SK-MEL-5 (cell line): ENCODE results near the gene FSTL5. TPM values are rescaled to one million over a fixed set of nuclear protein-coding genes. Genes with fewer than 3 reads are reported as not detected.
A peak's percentile ranks its signal among the peaks of the same experiment; 100 is the strongest.

Experiments
- DNase-seq: peaks from one replicate; pipeline ENCODE4 v3.0.0-alpha.2; 2016; ENCODE audit warnings: low read depth, low spot score
- in situ Hi-C: cut with HindIII; loops from 2 replicates; pipeline ENCODE4 v1.10.0; 2016; ENCODE audit warnings: low sequenced_read_pairs, high pct_unique_total_duplicates, low pct_unique_long_range_greater_than_20kb
- total RNA-seq: library from RNA; depleted of rRNA; stranded (reverse); fragments of >200 nt; shearing (Covaris generic); gene quantifications from 2 replicates; pipeline ENCODE4 v1.2.3, GENCODE V29; 2014

FSTL5 gene
- total RNA-seq, 1 experiment from 2014 or later, result 75.9 TPM

- DNase-seq, result peak; percentile 11
- in situ Hi-C loops, result no loop called here
Measured at GRCh38 chr4:161702287-161702686, 461.5 kb downstream of the FSTL5 start.

GRCh38 chr4:161696944-161697343, 466.9 kb downstream of the FSTL5 start:
- DNase-seq, result no peak
- in situ Hi-C loops, result no loop called here

DNA sequence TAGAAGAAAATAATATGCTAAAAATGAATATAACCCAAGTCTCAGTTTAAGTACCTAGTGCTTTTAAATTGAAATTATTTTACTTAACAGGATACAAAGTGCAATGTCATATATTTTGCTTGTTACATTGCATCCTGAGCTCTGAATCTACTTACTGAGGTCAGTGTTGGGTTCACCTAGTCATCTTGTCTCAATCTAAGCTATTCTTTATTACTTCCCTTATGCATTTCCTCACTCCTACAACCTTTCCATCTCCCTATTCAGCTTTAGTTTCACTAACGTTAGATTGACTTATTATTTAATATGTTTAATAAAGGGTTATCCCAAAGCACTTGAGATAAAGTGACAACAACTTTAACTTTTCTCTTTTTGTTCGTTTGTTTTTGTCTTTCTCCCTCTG, 483.7 kb downstream of the FSTL5 start:
- DNase-seq, result no peak
- in situ Hi-C loops, result no loop called here

- no peak for DNase-seq
- in situ Hi-C loops, result no loop called here
Measured at GRCh38 chr4:161664740-161665139, 499.1 kb downstream of the FSTL5 start.

DNA sequence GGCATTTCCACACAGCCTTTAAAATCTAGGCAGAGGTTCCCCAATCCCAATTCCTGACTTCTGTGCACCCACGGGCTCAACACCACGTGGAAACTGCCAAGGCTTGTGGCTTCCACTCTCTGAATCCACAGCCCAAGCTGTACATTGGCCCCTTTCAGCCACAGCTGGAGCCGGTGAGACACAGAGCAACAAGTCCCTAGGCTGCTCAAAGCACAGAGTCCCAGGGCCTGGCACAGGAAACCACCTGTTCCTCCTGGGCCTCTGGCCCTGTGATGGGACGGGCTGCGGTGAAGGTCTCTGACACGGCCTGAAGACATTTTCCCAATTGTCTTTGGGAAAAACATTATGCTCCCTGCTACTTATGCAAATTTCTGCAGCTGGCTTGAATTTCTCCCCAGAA, 500.0 kb downstream of the FSTL5 start:
- no peak for DNase-seq
- in situ Hi-C loops, result no loop called here

DNA sequence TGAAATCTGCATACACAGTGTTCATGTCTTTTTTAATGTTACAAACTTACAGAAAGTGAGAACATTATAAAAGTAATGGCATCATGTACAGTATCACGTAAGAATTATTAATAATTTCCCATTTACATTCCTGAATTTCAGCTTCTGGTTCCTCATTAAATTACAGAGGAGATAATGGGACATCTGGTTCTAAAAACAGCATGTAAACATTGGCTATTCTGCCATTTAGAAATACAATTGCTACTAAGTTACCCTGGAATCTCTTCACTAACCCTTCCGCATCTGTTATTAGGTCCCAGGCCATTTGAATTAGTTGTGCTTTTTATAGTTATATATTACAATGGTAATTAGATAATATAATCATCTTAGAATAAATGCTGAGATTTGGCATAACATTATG, 505.1 kb downstream of the FSTL5 start:
- DNase-seq, result no peak
- in situ Hi-C loops, result no loop called here

DNA sequence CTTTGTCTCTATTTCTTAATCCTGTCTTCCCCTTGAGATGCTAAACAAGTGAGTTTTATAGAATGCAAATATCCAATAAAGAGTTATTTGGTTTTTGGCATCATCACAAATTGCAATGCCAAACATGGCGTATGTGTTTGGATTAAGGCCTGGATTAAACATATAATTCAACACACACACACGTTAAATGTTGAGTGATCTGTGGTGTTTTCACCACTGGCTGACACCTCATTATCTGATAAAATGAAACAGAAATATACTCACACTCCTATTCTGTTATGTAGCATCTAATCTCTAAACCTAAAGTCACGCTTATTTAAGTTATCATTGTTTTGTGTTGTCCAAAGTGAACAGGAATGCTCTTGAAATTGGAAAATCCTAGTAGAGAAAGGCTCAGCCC, 506.2 kb downstream of the FSTL5 start:
- in situ Hi-C loops, result no loop called here
- DNase-seq, result no peak

- in situ Hi-C loops, result no loop called here
Measured at GRCh38 chr4:161656594-161656993, 507.2 kb downstream of the FSTL5 start.

DNA sequence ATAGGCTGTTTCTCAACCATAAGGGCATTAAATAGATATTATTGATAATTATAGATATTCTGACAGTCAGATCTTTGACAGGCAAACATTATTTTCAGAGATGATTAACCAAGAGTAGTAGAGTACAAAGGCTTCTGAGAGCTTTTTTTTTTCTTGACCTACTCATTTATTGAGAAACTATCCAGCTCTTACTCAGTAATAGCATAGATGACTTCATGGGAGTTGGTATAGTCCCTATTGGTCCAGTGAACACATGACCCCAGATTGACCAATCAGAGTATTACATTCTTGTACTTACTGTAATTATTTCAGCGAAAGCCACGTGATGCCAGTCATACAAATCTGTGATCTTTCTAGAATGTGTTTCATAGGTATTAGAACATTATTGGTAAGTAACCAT, 508.7 kb downstream of the FSTL5 start:
- in situ Hi-C loops, result no loop called here
- DNase-seq, result no peak

More at GRCh38 chr4:161656594-161656993, 507.2 kb downstream of the FSTL5 start:
- DNase-seq, result no peak

- no peak for DNase-seq
- in situ Hi-C loops, result no loop called here
Measured at GRCh38 chr4:161653697-161654096, 510.1 kb downstream of the FSTL5 start.

DNA sequence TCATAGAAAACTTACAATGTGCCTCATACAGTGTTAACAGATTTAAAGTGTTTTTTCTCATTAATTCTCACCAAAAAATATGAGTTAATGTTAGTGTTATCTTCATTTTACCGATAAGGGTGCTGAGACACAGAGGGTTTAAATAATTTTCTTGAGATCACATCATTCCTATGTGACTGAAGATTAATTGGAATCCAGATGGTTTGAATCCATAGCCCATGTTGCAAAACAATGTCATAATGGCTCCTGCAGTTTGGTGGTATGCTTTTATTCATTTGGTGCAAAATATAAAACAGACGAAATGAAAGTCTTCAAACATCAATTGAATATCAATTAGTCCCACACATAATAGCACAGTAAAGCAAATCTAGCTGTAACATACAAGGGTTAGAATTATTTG, 512.2 kb downstream of the FSTL5 start:
- in situ Hi-C loops, result no loop called here

GRCh38 chr4:161650812-161651211, 513.0 kb downstream of the FSTL5 start:
- DNase-seq, result no peak
- in situ Hi-C loops, result no loop called here

More for the DNA sequence above, 512.2 kb downstream of the FSTL5 start:
- DNase-seq, result no peak

DNA sequence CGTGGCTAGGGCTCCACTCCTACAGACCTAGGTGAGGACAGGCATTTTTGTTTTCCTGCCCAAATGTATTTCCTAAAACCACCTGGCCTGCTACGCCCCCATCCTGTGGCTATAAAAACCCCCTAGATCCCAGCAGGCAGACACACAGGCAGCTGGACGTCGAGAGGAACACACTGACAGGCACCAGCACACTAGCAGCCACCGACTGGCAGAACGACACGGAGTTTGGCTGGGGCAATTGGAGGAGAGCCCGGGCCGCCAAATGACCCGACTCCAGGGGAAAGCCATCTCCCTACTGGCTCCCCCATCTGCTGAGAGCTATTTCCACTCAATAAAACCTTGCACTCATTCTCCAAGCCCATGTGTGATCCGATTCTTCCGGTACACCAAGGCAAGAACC, 516.0 kb downstream of the FSTL5 start:
- in situ Hi-C loops, result no loop called here
- no peak for DNase-seq

DNA sequence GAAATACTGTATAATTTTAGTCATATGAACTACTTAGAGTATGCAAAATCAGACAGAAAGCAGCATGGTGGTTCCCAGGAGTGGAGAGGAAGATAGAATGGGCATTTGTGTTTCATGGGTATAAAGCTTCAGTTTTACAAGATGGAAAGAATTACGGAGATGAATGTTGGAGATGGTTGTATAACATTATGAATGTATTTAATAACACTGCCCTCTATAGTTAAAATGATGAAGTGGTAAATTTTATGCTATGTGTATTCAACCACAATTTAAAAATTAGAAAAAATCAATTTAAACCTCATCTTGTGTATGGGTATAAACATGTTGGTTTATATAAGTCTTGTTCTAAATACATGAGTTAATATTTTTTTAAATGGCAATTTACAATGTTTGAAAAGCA, 521.1 kb downstream of the FSTL5 start:
- DNase-seq, result peak; percentile 59
- in situ Hi-C loops, result no loop called here

- DNase-seq, result no peak
- in situ Hi-C loops, result no loop called here
Measured at GRCh38 chr4:161629694-161630441, 533.9 kb downstream of the FSTL5 start.

DNA sequence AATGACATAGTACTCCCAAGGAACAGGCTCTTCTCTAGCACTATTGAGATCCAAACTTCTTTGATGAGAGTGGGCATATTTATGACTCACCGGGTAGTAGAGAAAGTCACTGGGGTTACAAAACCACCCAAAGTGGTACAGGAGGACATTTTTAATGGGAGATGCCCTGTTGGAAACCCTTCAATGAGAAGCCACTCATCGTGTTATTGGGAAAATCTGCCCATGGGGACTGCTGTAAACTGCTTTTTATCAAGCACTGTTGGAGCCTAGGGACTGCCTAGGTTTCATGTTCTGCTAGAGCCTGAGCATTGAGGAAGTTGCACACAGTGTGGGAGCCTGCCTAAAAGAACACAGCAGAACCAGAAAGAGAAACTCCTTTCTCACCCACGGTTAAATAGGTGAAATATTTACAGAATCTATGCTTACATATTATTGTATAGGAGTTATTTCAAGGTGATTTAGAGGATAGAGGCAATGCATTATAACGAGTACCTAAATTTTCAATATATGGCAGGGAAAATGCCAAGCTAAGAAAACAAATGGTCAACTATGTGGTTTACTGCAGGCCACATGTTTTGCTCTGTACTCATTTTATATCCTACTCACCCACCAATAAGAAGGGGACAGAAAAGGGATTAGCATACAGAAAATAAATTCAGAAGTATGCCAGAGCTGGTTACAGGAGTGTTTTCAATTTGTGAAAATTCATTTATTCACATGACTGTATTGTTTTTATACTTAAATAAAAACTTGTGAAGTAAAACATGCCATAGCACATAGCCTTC, 559.1 kb downstream of the FSTL5 start:
- DNase-seq, result no peak
- in situ Hi-C loops, result no loop called here

DNA sequence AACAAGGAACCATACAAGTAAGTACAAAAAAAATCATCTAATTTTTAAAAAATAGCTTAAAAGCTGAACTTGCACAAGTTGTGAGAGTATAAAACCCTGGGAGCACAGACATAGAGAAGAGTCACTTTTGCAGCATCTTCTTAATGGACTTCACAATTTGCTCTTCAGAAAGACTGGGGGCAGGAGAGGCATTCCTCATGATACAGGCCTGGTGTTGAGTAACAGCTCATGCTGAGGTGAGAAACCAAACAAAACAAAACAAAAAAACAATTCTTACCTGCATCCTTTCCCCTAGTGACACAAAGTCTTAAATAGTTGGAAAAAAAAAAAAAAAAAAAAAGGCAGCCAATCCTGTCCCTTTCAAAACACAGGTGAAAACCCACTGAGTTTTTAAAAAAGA, 562.8 kb downstream of the FSTL5 start:
- in situ Hi-C loops, result no loop called here
- no peak for DNase-seq

GRCh38 chr4:161595230-161595771, 568.5 kb downstream of the FSTL5 start:
- in situ Hi-C loops, result no loop called here

GRCh38 chr4:161585011-161585410, 578.8 kb downstream of the FSTL5 start:
- in situ Hi-C loops, result no loop called here
- no peak for DNase-seq

More at GRCh38 chr4:161595230-161595771, 568.5 kb downstream of the FSTL5 start:
- DNase-seq, result no peak
